ENCODE results near the gene EZH1. TPM values are rescaled to one million over a fixed set of nuclear protein-coding genes. Genes with fewer than 3 reads are reported as not detected.

EZH1 gene
- total and polyA plus RNA-seq, 7 donors = 15.2 to 59.1 (median 32.7) TPM

- Histone ChIP-seq H3K27ac (no peak overlapping the region), H3K4me3 (no peak overlapping the region), H3K4me1 (no peaks in the 10 kb centered on the region), H3K9me3 (no peaks in the 10 kb centered on the region), H3K27me3 (ENCODE audit: insufficient read depth in 3 of 3, low read length in 2 of 3) (no peaks in the 10 kb centered on the region), H3K36me3 (ENCODE audit: insufficient read depth in 1 of 2, low read depth in 1 of 2) (peaks cover 0 to 65% of the 10 kb centered on the region in 2 donors)
- no peak for TF ChIP-seq CTCF (IDR thresholded peaks at IDR 0.05)
- ATAC-seq (peak in 2 of 4 donors; percentile 6 to 24), DNase-seq (peak in 1 of 2 donors; percentile 12)
- 82 to 88% (median 86%) methylated on average over 12 of the region's 12 CpGs for WGBS, 3 donors
- intact Hi-C loops (cut with DNase I) = loop anchor here in 1 of 2 donors (5.0 kb wide), 1 partner anchor 51 kb away; no protein-coding TSS in a partner anchor
Measured at GRCh38 chr17:42691021-42691545, 53.8 kb downstream of the EZH1 start.

DNA sequence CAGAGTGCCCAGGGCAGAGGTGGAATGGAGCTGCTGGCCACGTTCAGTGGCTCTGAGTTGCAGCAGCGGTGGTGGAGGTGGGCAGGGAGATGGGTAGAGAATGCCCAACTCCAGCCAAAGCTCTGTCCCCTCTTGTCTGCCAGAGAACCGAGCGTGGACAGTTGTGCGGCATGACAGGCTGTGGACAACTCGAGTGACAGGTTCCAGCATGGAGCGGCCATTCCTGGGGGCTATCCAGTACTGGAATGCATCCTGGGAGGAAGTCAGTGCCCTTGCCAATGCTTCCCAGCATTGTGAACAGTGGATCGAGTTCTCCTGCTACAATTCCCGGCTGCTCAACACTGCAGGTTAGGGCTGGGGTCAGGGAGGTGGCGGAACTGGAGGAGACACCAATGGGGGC lies 54.2 kb downstream of the EZH1 start:
- intact Hi-C loops (cut with DNase I) = loop anchor here in 1 of 2 donors (5.0 kb wide), 1 partner anchor 52 kb away; no protein-coding TSS in a partner anchor
- TF ChIP-seq CTCF (IDR thresholded peaks at IDR 0.05) = no peak
- Histone ChIP-seq H3K9me3 (no peaks in the 10 kb centered on the region), H3K4me1 (no peaks in the 10 kb centered on the region), H3K27me3 (ENCODE audit: insufficient read depth in 3 of 3, low read length in 2 of 3) (no peaks in the 10 kb centered on the region), H3K36me3 (ENCODE audit: insufficient read depth in 1 of 2, low read depth in 1 of 2) (peaks cover 0 to 60% of the 10 kb centered on the region in 2 donors), H3K27ac (no peak overlapping the region), H3K4me3 (no peak overlapping the region)
- WGBS, 3 donors = 38 to 49% (median 46%) methylated on average over 10 of the region's 10 CpGs
- no peak for DNase-seq
- ATAC-seq = peak in 3 of 4 donors; percentile 19 to 77 (median 50)

- peaks cover 10% of the 10 kb centered on the region for H3K4me1 ChIP-seq
- no peak overlapping the region for H3K4me3 ChIP-seq
- ATAC-seq (no peak), DNase-seq (no peak)
- no peak overlapping the region for H3K27ac ChIP-seq
- 77 to 81% (median 78%) methylated on average over 27 of the region's 27 CpGs for WGBS, 3 donors
- H3K27me3 ChIP-seq (ENCODE audit: insufficient read depth in 3 of 3, low read length in 2 of 3) = no peaks in the 10 kb centered on the region
- H3K9me3 ChIP-seq = no peaks in the 10 kb centered on the region
- intact Hi-C loops (cut with DNase I) = no loop called here
- no peak for TF ChIP-seq CTCF (IDR thresholded peaks at IDR 0.05)
- H3K36me3 ChIP-seq (ENCODE audit: insufficient read depth in 1 of 2, low read depth in 1 of 2) = peaks cover 0 to 45% of the 10 kb centered on the region in 2 donors
Measured at GRCh38 chr17:42687707-42688320, 57.0 kb downstream of the EZH1 start.

GRCh38 chr17:42686520-42687128 lies 58.2 kb downstream of the EZH1 start:
- peaks cover 0 to 35% of the 10 kb centered on the region in 2 donors for H3K36me3 ChIP-seq (ENCODE audit: insufficient read depth in 1 of 2, low read depth in 1 of 2)
- intact Hi-C loops (cut with DNase I) = no loop called here
- WGBS, 3 donors = 80 to 84% (median 80%) methylated on average over 32 of the region's 32 CpGs

More at GRCh38 chr17:42686520-42687128, 58.2 kb downstream of the EZH1 start:
- Histone ChIP-seq H3K27me3 (ENCODE audit: insufficient read depth in 3 of 3, low read length in 2 of 3) (no peaks in the 10 kb centered on the region), H3K27ac (no peak overlapping the region), H3K4me3 (no peak overlapping the region), H3K9me3 (no peaks in the 10 kb centered on the region), H3K4me1 (peaks cover 22% of the 10 kb centered on the region)
- ATAC-seq (no peak), DNase-seq (no peak)
- no peak for TF ChIP-seq CTCF (IDR thresholded peaks at IDR 0.05)
